Keratinocyte (primary cell): ENCODE results near the gene PTRH1.

Experiments
- CTCF ChIP-seq, 3 experiments: IDR thresholded peaks in 1 of 3; conservative IDR thresholded peaks in 1 of 3; optimal IDR thresholded peaks in 1 of 3; 2 replicates in 2 of 3; 3 replicates in 1 of 3; pipeline versions ENCODE3 to v1.5.1; 2011; ENCODE audit warnings: low read length in 3 of 3, mild to moderate bottlenecking in 3 of 3, moderate library complexity in 2 of 3, control low read depth in 1 of 3, inconsistent platforms in 1 of 3; ENCODE audit not compliant: insufficient read depth in 2 of 3; ENCODE audit errors: extremely low read depth in 1 of 3
- EZH2 ChIP-seq: IDR thresholded peaks from one replicate; pipeline ENCODE4 v1.6.1; 2012; ENCODE audit warnings: inconsistent platforms, mild to moderate bottlenecking, low read length, moderate library complexity

- TF ChIP-seq CTCF (optimal IDR thresholded peaks at IDR 0.05 in 1 of 3, IDR thresholded peaks at IDR 0.05 in 1 of 3, conservative IDR thresholded peaks at IDR 0.05 in 1 of 3; ENCODE audit: extremely low read depth in 1 of 3, insufficient read depth in 2 of 3, low read length in 3 of 3) (no peak), EZH2 (no peak)
Measured at GRCh38 chr9:127762111-127762676, 46.7 kb upstream of the PTRH1 start.
